GM23338 (cell line): ENCODE data around the gene LPCAT4. TPM values are rescaled to one million over a fixed set of nuclear protein-coding genes. Genes with fewer than 3 reads are reported as not detected.

ENCODE experiments used
- ATAC-seq: fragments of 200-7000 bp; cut with Tn5 transposase; 3 replicates; pipeline ENCODE4 v1.9.1; 2020
- DNase-seq: peaks from one replicate; pipeline ENCODE4 v3.0.0-alpha.2; 2015; ENCODE audit warnings: low spot score
- H2AFZ ChIP-seq: fragments of 200-600 bp; sonication (generic); 2 replicates; pipeline ENCODE4 v1.8.0; 2016; ENCODE audit warnings: antibody characterized with exemption, mild to moderate bottlenecking, moderate library complexity
- H3F3A ChIP-seq: fragments of 200-600 bp; sonication (generic); replicated peaks from 2 replicates; pipeline ENCODE4 v1.8.0; 2017; ENCODE audit warnings: antibody characterized with exemption, mixed run types, low read depth
- H3K27ac ChIP-seq: fragments of 200-600 bp; sonication (generic); 2 replicates; pipeline ENCODE4 v1.6.1; 2016; ENCODE audit warnings: low read depth
- H3K27me3 ChIP-seq: fragments of 200-600 bp; sonication (generic); 2 replicates; pipeline ENCODE4 v1.8.0; 2016; ENCODE audit warnings: mild to moderate bottlenecking, mixed run types, moderate library complexity; ENCODE audit not compliant: insufficient read depth
- H3K36me3 ChIP-seq: fragments of 200-600 bp; sonication (generic); 2 replicates; pipeline ENCODE4 v1.8.0; 2016; ENCODE audit warnings: mild to moderate bottlenecking; ENCODE audit not compliant: insufficient read depth
- H3K4me1 ChIP-seq: fragments of 200-600 bp; sonication (generic); 2 replicates; pipeline ENCODE4 v1.8.0; 2016; ENCODE audit warnings: mild to moderate bottlenecking, moderate library complexity; ENCODE audit not compliant: insufficient read depth
- H3K4me2 ChIP-seq: fragments of 200-600 bp; sonication (generic); 2 replicates; pipeline ENCODE4 v1.7.1; 2017; ENCODE audit warnings: mixed run types
- H3K4me3 ChIP-seq: fragments of 200-600 bp; sonication (generic); 2 replicates; pipeline ENCODE4 v1.6.1; 2016; ENCODE audit warnings: mixed run types
- H3K79me2 ChIP-seq: fragments of 200-600 bp; sonication (generic); replicated peaks from 2 replicates; pipeline ENCODE4 v1.8.0; 2017; ENCODE audit warnings: mild to moderate bottlenecking; ENCODE audit not compliant: insufficient read depth
- H3K9me2 ChIP-seq: fragments of 200-600 bp; sonication (generic); 2 replicates; pipeline ENCODE4 v1.8.0; 2017; ENCODE audit not compliant: insufficient read depth
- H4K20me1 ChIP-seq: fragments of 200-600 bp; sonication (generic); replicated peaks from 2 replicates; pipeline ENCODE4 v1.8.0; 2017; ENCODE audit warnings: mild to moderate bottlenecking; ENCODE audit not compliant: insufficient read depth
- H3K27ac Mint-ChIP-seq: 2 replicates; pipeline ENCODE4 v1.8.0; 2020; ENCODE audit warnings: inconsistent platforms, mild to moderate bottlenecking, moderate library complexity, mixed read lengths
- H3K27me3 Mint-ChIP-seq: 3 replicates; pipeline ENCODE4 v1.8.0; 2022; ENCODE audit warnings: low read depth, mild to moderate bottlenecking, moderate library complexity, mixed read lengths, inconsistent platforms; ENCODE audit not compliant: insufficient read depth, poor library complexity
- H3K36me3 Mint-ChIP-seq: 3 replicates; pipeline ENCODE4 v1.8.0; 2021; ENCODE audit warnings: low read depth, mild to moderate bottlenecking, inconsistent platforms, moderate library complexity, mixed read lengths
- H3K4me1 Mint-ChIP-seq: 3 replicates; pipeline ENCODE4 v1.8.0; 2020; ENCODE audit warnings: mild to moderate bottlenecking, inconsistent platforms, mixed read lengths
- H3K4me3 Mint-ChIP-seq: 3 replicates; pipeline ENCODE4 v1.8.0; 2021; ENCODE audit warnings: moderate library complexity, mild to moderate bottlenecking, inconsistent platforms, mixed read lengths
- H3K9me3 Mint-ChIP-seq: 3 replicates; pipeline ENCODE4 v1.8.0; 2020; ENCODE audit warnings: moderate library complexity, mild to moderate bottlenecking, inconsistent platforms, mixed read lengths
- CREB1 ChIP-seq: fragments of 250-450 bp; sonication (Bioruptor Pico); IDR thresholded peaks from 2 replicates; pipeline ENCODE4 v1.5.0; 2020; ENCODE audit warnings: low read depth, mild to moderate bottlenecking, moderate library complexity
- EZH2 ChIP-seq: fragments of 200-600 bp; sonication (generic); IDR thresholded peaks from one replicate; pipeline ENCODE4 v1.8.0; 2017; ENCODE audit warnings: antibody characterized with exemption, mild to moderate bottlenecking, low read depth; ENCODE audit not compliant: unreplicated experiment
- EZH2phosphoT487 ChIP-seq: fragments of 200-600 bp; sonication (generic); IDR thresholded peaks from one replicate; pipeline ENCODE4 v1.8.1; 2018; ENCODE audit warnings: antibody characterized with exemption; ENCODE audit not compliant: unreplicated experiment
- JUNB ChIP-seq: IDR thresholded peaks from one replicate; pipeline ENCODE4 v1.6.1; 2016; ENCODE audit warnings: antibody characterized with exemption; ENCODE audit not compliant: unreplicated experiment
- NANOG ChIP-seq: IDR thresholded peaks from 2 replicates; pipeline ENCODE4 v1.6.1; 2016; ENCODE audit warnings: antibody characterized with exemption, borderline replicate concordance
- POLR2AphosphoS5 ChIP-seq: IDR thresholded peaks from 2 replicates; pipeline ENCODE4 v1.6.1; 2016; ENCODE audit warnings: antibody characterized with exemption, low read depth
- STAT1 ChIP-seq: IDR thresholded peaks from one replicate; pipeline ENCODE4 v1.6.1; 2016; ENCODE audit warnings: antibody characterized with exemption; ENCODE audit not compliant: unreplicated experiment
- ZNF114 ChIP-seq: fragments of 250-450 bp; sonication (Bioruptor Pico); IDR thresholded peaks from 2 replicates; pipeline ENCODE4 v1.5.0; 2020; ENCODE audit warnings: mild to moderate bottlenecking, moderate library complexity
- ZNF331 ChIP-seq: fragments of 250-450 bp; sonication (Bioruptor Pico); IDR thresholded peaks from 2 replicates; pipeline ENCODE4 v1.5.0; 2020; ENCODE audit warnings: low read depth, mild to moderate bottlenecking, moderate library complexity
- polyA plus RNA-seq: library from polyadenylated mRNA; unstranded; fragments of >200 nt; fragmentation: Nextera tagmentation; extraction: Ambion mirVana; gene quantifications from 2 replicates; pipeline ENCODE4 v1.2.1, GENCODE V29; 2016
- total RNA-seq: library from RNA; depleted of rRNA; stranded (reverse); fragments of >200 nt; shearing (Covaris generic); gene quantifications from 2 replicates; pipeline ENCODE4 v1.2.3, GENCODE V29; 2014
- TF ChIP-seq, protein P1 (sequence below), 2 experiments: fragments of 200-600 bp in 1 of 2; sonication (generic) in 1 of 2; conservative IDR thresholded peaks; 2 replicates each; pipeline versions ENCODE4 v1.5.1 to v1.6.1; 2016 to 2017; ENCODE audit warnings: antibody characterized with exemption in 2 of 2, low read depth in 2 of 2, mild to moderate bottlenecking in 2 of 2, moderate library complexity in 1 of 2
- TF ChIP-seq, protein P2 (sequence below): fragments of 250-450 bp; sonication (Bioruptor Pico); IDR thresholded peaks from 2 replicates; pipeline ENCODE4 v1.5.0; 2020; ENCODE audit warnings: mild to moderate bottlenecking, moderate library complexity
- TF ChIP-seq, protein P3 (sequence below): IDR thresholded peaks from 2 replicates; pipeline ENCODE4 v1.6.1; 2016; ENCODE audit warnings: antibody characterized with exemption
- TF ChIP-seq, protein P4 (sequence below): IDR thresholded peaks from one replicate; pipeline ENCODE4 v1.6.1; 2018; ENCODE audit warnings: antibody characterized with exemption; ENCODE audit not compliant: unreplicated experiment

The LPCAT4 gene
- total and polyA plus RNA-seq, 2 experiments from 2014 or later = 36.8 to 49.1 TPM

DNA sequence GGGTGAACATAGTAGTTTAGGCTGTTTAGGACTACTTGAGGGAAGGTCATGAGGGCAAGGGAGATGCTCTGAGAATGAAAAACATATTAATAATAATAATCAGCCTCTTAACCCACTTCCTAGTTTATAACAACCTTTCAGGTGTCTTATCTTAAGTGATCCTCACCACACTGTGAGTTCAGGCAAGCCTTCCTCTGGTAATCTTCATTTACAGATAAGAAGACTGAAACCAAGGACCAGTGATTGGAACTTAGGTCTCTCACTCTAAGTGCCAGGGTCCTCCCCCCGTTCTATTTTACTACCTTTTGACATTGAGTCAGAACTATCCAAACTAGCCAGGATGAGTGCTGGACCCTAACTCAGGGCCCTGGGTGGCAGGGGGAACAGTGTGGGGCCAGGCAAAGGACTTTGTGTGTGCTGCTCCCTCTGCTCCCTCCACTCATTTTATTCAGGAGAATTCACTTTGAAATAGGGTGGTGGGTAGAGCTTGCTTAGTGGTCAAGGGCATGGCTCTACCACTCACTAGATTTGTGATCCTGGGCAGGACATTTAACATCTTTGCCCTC lies 18.2 kb downstream of the LPCAT4 start:
- Histone ChIP-seq H3K27me3 (no peaks in the 10 kb centered on the region), H3K4me2 (no peak overlapping the region), H3K36me3 (no peaks in the 10 kb centered on the region), H2AFZ (no peak overlapping the region), H3F3A (no peaks in the 10 kb centered on the region), H4K20me1 (no peaks in the 10 kb centered on the region), H3K4me1 (no peaks in the 10 kb centered on the region), H3K9me2 (no peaks in the 10 kb centered on the region), H3K4me3 (no peak overlapping the region), H3K27ac (no peak overlapping the region), H3K79me2 (no peaks in the 10 kb centered on the region)
- peaks cover 12% of the 10 kb centered on the region for H3K27me3 Mint-ChIP-seq
- peaks cover 7% of the 10 kb centered on the region; the same call in 2 of the 3 replicates for H3K36me3 Mint-ChIP-seq
- H3K9me3 Mint-ChIP-seq = no peaks in the 10 kb centered on the region; the same call in 2 of the 3 replicates
- H3K4me3 Mint-ChIP-seq = no peak overlapping the region
- TF ChIP-seq, protein P1, sequence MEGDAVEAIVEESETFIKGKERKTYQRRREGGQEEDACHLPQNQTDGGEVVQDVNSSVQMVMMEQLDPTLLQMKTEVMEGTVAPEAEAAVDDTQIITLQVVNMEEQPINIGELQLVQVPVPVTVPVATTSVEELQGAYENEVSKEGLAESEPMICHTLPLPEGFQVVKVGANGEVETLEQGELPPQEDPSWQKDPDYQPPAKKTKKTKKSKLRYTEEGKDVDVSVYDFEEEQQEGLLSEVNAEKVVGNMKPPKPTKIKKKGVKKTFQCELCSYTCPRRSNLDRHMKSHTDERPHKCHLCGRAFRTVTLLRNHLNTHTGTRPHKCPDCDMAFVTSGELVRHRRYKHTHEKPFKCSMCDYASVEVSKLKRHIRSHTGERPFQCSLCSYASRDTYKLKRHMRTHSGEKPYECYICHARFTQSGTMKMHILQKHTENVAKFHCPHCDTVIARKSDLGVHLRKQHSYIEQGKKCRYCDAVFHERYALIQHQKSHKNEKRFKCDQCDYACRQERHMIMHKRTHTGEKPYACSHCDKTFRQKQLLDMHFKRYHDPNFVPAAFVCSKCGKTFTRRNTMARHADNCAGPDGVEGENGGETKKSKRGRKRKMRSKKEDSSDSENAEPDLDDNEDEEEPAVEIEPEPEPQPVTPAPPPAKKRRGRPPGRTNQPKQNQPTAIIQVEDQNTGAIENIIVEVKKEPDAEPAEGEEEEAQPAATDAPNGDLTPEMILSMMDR (conservative IDR thresholded peaks at IDR 0.05; ENCODE audit: low read depth in 2 of 2) = no peak
- TF ChIP-seq ZNF114 (CRISPR knock-in tag) = no peak
- TF ChIP-seq NANOG = no peak
- no peak for TF ChIP-seq EZH2phosphoT487
- TF ChIP-seq, protein P2, sequence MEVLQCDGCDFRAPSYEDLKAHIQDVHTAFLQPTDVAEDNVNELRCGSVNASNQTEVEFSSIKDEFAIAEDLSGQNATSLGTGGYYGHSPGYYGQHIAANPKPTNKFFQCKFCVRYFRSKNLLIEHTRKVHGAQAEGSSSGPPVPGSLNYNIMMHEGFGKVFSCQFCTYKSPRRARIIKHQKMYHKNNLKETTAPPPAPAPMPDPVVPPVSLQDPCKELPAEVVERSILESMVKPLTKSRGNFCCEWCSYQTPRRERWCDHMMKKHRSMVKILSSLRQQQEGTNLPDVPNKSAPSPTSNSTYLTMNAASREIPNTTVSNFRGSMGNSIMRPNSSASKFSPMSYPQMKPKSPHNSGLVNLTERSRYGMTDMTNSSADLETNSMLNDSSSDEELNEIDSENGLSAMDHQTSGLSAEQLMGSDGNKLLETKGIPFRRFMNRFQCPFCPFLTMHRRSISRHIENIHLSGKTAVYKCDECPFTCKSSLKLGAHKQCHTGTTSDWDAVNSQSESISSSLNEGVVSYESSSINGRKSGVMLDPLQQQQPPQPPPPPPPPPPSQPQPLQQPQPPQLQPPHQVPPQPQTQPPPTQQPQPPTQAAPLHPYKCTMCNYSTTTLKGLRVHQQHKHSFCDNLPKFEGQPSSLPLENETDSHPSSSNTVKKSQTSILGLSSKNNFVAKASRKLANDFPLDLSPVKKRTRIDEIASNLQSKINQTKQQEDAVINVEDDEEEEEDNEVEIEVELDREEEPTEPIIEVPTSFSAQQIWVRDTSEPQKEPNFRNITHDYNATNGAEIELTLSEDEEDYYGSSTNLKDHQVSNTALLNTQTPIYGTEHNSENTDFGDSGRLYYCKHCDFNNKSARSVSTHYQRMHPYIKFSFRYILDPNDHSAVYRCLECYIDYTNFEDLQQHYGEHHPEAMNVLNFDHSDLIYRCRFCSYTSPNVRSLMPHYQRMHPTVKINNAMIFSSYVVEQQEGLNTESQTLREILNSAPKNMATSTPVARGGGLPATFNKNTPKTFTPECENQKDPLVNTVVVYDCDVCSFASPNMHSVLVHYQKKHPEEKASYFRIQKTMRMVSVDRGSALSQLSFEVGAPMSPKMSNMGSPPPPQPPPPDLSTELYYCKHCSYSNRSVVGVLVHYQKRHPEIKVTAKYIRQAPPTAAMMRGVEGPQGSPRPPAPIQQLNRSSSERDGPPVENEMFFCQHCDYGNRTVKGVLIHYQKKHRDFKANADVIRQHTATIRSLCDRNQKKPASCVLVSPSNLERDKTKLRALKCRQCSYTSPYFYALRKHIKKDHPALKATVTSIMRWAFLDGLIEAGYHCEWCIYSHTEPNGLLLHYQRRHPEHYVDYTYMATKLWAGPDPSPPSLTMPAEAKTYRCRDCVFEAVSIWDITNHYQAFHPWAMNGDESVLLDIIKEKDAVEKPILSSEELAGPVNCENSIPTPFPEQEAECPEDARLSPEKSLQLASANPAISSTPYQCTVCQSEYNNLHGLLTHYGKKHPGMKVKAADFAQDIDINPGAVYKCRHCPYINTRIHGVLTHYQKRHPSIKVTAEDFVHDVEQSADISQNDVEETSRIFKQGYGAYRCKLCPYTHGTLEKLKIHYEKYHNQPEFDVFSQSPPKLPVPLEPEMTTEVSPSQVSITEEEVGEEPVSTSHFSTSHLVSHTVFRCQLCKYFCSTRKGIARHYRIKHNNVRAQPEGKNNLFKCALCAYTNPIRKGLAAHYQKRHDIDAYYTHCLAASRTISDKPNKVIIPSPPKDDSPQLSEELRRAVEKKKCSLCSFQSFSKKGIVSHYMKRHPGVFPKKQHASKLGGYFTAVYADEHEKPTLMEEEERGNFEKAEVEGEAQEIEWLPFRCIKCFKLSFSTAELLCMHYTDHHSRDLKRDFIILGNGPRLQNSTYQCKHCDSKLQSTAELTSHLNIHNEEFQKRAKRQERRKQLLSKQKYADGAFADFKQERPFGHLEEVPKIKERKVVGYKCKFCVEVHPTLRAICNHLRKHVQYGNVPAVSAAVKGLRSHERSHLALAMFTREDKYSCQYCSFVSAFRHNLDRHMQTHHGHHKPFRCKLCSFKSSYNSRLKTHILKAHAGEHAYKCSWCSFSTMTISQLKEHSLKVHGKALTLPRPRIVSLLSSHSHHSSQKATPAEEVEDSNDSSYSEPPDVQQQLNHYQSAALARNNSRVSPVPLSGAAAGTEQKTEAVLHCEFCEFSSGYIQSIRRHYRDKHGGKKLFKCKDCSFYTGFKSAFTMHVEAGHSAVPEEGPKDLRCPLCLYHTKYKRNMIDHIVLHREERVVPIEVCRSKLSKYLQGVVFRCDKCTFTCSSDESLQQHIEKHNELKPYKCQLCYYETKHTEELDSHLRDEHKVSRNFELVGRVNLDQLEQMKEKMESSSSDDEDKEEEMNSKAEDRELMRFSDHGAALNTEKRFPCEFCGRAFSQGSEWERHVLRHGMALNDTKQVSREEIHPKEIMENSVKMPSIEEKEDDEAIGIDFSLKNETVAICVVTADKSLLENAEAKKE (CRISPR knock-in tag) = no peak
- no peak for TF ChIP-seq CREB1 (CRISPR knock-in tag)
- TF ChIP-seq EZH2 = no peak
- TF ChIP-seq, protein P3, sequence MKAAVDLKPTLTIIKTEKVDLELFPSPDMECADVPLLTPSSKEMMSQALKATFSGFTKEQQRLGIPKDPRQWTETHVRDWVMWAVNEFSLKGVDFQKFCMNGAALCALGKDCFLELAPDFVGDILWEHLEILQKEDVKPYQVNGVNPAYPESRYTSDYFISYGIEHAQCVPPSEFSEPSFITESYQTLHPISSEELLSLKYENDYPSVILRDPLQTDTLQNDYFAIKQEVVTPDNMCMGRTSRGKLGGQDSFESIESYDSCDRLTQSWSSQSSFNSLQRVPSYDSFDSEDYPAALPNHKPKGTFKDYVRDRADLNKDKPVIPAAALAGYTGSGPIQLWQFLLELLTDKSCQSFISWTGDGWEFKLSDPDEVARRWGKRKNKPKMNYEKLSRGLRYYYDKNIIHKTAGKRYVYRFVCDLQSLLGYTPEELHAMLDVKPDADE = no peak
- TF ChIP-seq JUNB = no peak
- TF ChIP-seq ZNF331 (CRISPR knock-in tag) = no peak
- TF ChIP-seq, protein P4, sequence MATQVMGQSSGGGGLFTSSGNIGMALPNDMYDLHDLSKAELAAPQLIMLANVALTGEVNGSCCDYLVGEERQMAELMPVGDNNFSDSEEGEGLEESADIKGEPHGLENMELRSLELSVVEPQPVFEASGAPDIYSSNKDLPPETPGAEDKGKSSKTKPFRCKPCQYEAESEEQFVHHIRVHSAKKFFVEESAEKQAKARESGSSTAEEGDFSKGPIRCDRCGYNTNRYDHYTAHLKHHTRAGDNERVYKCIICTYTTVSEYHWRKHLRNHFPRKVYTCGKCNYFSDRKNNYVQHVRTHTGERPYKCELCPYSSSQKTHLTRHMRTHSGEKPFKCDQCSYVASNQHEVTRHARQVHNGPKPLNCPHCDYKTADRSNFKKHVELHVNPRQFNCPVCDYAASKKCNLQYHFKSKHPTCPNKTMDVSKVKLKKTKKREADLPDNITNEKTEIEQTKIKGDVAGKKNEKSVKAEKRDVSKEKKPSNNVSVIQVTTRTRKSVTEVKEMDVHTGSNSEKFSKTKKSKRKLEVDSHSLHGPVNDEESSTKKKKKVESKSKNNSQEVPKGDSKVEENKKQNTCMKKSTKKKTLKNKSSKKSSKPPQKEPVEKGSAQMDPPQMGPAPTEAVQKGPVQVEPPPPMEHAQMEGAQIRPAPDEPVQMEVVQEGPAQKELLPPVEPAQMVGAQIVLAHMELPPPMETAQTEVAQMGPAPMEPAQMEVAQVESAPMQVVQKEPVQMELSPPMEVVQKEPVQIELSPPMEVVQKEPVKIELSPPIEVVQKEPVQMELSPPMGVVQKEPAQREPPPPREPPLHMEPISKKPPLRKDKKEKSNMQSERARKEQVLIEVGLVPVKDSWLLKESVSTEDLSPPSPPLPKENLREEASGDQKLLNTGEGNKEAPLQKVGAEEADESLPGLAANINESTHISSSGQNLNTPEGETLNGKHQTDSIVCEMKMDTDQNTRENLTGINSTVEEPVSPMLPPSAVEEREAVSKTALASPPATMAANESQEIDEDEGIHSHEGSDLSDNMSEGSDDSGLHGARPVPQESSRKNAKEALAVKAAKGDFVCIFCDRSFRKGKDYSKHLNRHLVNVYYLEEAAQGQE = no peak
- TF ChIP-seq POLR2AphosphoS5 = no peak
- TF ChIP-seq STAT1 = no peak
- no peak overlapping the region for H3K27ac Mint-ChIP-seq
- DNase-seq (no peak), ATAC-seq (no peak)
- peaks cover 11% of the 10 kb centered on the region; the same call in 2 of the 3 replicates for H3K4me1 Mint-ChIP-seq
